NCI-H2227 (cell line): Measurements from ENCODE around the gene CHMP4B.

Experiments
- DNase-seq: peaks from one replicate; lab custom pipeline; 2025; ENCODE audit not compliant: unreplicated experiment; lab: John Stamatoyannopoulos, UW

The CHMP4B gene, protein sequence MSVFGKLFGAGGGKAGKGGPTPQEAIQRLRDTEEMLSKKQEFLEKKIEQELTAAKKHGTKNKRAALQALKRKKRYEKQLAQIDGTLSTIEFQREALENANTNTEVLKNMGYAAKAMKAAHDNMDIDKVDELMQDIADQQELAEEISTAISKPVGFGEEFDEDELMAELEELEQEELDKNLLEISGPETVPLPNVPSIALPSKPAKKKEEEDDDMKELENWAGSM

GRCh38 chr20:33810885-33811775 is at the start of gene CHMP4B:
TSS of gene CHMP4B (plus strand) at chr20:33811348. CDS start at chr20:33811469, 121 bp downstream.
- DNase-seq, result peak; percentile 99

GRCh38 chr20:33761698-33762250 is 49.4 kb upstream of the CHMP4B start:
- no peak for DNase-seq

- DNase-seq, result no peak
These were observed 46.0 kb upstream of the CHMP4B start for GRCh38 chr20:33765099-33765498.

DNA sequence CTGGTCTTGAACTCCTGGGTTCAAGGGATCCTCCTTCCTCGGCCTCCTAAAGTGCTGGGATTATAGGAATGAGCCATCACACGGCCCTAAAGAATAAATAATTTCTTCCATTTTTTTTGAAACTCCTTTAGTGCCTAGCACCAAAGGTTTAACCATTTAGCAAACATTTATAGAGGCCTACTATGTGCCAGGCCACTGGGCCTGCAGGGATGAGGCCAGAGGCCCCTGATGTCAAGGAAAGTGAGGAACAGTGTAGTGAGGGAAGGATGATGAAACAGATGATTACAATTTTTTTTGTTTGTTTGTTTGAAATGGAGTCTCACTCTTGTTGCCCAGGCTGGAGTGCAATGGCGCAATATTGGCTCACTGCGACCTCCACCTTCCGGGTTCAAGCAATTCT is 45.6 kb upstream of the CHMP4B start:
- DNase-seq, result no peak

DNA sequence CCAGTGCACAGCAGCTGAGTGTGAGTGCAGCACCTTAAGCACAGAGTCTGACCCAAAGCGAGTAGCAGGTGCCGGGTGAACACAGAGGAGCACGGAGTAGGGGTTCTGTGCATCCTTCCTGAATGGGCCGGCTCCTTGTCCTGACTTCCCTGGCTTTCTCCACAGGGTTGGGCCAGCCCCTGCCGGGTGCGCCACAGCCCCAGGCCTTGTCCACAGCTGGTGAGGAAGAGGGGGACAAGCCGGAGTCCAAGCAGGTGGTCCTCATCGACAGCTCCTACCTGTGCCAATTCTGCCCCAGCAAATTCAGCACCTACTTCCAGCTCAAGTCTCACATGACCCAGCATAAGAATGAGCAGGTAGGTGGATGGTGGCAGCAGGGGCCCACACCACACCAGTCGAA is 44.5 kb upstream of the CHMP4B start:
- DNase-seq, result no peak

GRCh38 chr20:33767777-33768138 is 43.4 kb upstream of the CHMP4B start:
- no peak for DNase-seq

DNA sequence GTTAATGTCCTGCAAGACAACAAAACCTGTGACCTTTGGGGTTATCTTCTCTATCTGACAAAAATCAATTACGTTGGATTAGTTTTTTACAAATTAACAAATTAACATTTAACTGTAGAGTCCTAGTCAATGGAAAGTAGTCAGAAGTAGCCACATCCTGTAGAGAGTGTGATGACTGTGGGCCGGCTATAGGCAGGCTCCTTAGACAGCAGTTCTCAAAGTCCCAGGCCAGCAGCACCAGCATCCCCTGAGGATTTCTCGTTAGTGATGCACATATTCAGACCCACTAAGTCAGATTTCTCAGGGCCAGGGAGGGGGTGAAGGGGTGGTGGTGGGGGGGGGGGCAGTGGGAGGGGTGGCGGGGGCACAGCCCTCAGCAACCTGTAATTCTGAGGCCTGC is 42.1 kb upstream of the CHMP4B start:
- DNase-seq, result no peak

DNA sequence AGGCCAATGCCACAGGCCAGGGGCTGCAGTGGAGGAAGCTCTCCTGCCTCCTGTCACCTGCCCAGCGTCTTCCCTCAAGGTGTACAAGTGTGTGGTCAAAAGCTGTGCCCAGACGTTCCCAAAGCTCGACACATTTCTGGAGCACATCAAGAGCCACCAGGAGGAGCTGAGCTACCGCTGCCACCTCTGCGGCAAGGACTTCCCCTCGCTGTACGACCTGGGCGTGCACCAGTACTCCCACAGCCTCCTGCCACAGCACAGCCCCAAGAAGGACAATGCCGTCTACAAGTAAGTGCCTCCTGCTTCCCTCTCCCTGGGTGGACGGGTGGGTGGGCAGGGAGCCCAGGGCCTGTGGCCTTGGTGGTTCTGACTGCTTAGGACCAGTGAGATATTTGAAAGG is 41.1 kb upstream of the CHMP4B start:
- DNase-seq, result no peak

GRCh38 chr20:33771938-33772337 is 39.2 kb upstream of the CHMP4B start:
- DNase-seq, result no peak

GRCh38 chr20:33772439-33772838 is 38.7 kb upstream of the CHMP4B start:
- DNase-seq, result no peak

DNA sequence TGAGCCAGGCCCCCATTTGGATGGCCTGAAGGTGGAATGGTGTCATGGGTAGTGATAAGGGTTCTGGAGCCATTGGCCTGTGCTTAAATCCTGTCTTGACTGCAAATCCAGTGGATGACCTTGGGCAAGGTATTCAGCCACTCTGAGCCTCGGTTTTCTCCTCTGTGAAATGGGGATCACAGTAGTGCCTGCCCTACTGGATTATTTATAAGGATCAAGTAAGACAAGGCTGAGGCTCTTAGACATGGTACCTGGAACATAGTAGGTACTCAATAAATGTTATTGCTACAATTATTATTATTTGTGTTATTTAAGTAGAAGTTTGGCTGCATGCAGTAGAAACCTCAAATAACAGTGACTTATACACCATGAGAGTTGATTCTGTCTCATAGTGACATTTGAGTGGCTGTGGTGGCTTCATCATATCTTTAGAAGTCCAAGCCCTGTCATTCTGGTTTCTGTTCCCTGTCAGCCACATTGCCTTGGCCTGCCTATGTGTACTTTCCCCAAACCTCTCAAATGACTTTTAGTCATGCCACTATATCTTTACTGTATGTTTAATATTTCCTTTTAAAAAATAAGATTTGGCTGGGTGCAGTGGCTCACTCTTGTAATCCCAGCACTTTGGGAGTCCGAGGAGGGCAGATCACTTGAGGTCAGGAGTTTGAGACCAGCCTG is 37.6 kb upstream of the CHMP4B start:
- no peak for DNase-seq

DNA sequence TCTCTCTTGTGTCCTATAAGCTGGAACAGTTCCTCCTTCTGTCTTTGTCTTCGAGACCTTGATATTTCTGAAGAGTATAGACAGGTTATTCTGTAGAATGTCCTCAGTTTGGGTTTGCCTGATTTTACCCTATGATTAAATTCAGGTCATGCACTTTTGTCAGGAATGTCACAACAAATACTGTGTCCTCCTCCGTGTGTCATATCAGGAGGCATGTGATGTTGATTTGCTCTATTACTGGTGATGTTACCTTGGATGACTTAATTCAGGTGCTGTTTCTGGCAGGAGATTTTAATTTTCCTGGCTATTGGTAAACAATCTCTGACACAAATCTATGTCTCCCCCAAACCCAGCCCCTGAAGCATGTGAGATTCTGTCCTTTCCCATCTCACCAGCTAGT is 33.3 kb upstream of the CHMP4B start:
- DNase-seq, result no peak

DNA sequence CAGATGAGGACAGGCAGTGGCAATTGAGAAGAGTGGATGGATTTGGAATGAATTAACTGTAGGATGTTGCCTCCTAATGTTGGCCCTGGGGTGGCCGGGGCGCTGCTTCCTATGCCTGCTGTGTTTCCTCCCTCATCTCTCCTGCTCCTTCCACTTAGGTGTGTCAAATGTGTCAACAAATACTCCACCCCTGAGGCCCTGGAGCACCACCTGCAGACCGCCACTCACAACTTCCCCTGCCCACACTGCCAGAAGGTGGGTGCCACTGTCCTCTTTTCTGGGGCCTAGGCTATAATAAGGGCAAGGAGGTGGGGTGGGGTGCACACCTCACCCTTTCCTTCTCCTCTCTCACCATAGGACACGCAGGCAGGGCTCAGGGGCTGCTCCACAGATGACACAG is 30.0 kb upstream of the CHMP4B start:
- no peak for DNase-seq

DNA sequence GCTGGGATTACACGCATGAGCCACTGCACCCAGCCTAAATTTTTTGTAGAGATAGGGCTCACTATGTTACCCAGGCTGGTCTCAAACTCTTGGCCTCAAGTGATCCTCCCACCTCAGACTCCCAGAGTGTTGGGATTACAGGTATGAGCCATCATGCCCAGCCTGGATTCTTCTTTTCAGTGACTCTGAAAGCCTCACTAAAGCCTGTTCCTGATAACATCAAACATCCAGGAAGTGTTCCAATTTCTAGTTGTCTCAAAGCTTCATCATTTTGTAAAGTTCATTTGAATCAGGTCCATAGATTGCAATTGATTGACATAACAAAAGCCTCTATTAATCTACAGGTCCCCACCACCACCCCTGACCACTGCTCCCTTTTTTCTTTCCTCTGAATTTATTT is 29.2 kb upstream of the CHMP4B start:
- DNase-seq, result no peak

- no peak for DNase-seq
These were observed 27.9 kb upstream of the CHMP4B start for GRCh38 chr20:33783256-33783655.

DNA sequence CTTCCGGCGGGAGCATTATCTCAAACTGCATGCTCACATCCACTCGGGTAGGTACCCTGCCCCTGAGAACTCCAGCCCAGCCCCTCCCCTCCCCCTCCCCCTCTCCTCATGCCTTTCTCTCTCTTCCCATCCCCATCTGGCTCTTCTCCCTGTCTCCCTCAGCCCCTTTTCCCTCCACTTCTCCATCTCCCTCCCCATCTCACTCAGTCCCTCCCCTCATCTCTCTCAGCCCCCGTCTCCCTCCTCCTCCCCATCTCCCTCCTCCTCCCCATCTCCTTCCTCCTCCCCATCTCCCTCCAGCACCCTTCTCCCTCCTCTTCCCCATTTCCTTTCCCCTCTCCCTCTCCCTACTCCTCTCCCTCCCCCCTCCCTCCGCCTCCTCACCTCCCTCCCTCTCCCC is 27.3 kb upstream of the CHMP4B start:
- DNase-seq, result no peak

DNA sequence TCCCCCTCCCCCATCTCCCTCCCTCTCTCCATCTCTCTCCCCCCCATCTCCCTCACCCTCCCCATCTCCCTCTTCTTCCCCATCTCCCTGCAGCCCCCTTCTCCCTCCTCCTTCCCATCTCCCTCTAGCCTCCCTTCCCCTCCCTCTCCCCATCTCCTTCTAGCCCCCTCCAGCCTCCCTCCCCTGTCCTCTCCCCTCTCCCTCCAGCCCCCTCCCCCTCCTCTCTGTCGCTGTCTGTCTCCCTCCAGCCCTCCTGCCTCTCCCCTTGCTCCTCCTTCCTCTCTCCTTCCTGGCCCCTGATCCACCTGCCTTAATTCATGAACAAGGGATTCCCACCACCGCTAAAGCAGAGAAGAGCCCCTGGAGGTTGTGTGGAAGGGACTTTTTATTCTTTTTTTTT is 26.9 kb upstream of the CHMP4B start:
- DNase-seq, result no peak

GRCh38 chr20:33785503-33785902 is 25.6 kb upstream of the CHMP4B start:
- DNase-seq, result no peak

DNA sequence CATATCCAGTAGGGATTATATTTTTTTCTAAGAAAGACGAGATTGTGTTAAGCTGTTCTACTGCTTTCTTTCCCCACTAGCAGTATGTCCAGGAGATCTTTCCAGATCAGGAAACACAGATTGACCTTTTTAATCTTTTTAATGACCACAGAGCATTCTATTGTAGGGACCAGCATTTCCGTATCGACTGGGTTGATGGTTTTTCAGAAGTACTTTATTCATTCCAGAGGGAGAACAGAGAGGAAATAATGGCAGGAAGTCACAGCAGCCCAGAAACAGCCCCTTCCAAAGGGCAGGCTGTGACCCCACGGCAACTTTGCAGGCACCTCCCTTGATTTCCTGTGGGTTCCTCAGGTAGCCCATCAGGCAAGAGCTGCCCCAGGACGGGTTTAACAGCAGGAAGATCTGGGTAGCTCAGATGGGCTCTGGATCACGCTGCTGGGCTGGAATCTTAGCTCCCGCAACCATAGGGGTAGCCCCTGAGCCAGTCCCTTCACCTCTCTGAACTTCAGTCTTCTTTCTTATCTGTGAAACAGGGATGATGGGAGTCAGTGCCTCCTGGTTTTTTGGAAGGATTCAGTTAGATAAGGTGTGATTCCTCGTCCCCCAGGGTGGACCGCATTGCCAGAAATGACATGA is 23.8 kb upstream of the CHMP4B start:
- DNase-seq, result no peak

DNA sequence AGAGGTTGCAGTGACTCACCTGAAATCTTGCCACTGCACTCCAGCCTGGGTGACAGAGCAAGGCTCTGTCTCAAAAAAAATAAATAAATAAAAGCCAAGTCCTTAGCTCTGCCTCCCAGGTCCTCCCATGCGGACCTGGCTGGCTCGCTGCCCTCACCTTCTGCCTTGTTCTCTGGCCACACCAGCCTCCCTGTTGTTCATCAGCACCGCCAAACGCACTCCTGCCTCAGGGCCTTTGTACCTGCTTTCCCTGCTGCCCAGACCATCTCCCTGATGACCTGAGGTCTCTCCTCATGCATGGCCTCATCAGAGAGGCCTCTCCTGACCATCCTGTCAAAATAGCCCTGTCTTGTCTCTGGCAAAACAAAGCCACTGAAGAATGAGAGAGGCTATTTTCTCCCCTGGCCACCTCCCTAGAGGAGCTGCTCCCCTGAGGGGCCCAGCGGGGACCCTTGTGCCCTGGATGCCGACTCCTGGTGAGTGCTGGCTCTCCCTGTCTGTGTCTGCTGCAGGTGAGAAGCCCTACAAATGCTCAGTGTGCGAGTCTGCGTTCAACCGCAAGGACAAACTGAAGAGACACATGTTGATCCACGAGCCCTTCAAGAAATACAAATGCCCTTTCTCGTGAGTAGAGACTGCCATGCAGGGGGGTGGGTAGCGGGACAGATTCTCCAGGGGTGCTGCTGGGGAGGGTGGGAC is 22.6 kb upstream of the CHMP4B start:
- DNase-seq, result no peak
